GM18867 (cell line): ENCODE measurements around the gene C1orf159.
"Not testable (repeated sequence)": the region's sequence is repeated elsewhere in the genome, so short reads cannot be mapped to it uniquely, and the experiment has no call there.

Source experiments
- ATAC-seq: cut with Tn5 transposase; IDR thresholded peaks from one replicate; pipeline ENCODE4 v1.9.1; 2021; ENCODE audit warnings: mild to moderate bottlenecking, moderate library complexity; ENCODE audit not compliant: unreplicated experiment

The C1orf159 gene

GRCh38 chr1:1058088-1058905 lies 57.6 kb downstream of the C1orf159 start:
- no peak for ATAC-seq

GRCh38 chr1:1057769-1058087 lies 58.2 kb downstream of the C1orf159 start:
- not testable (repeated sequence) for ATAC-seq

- no peak for ATAC-seq
Observed at GRCh38 chr1:1055841-1056736, 59.8 kb downstream of the C1orf159 start.

- no peak for ATAC-seq
Observed at GRCh38 chr1:1054971-1055370, 60.9 kb downstream of the C1orf159 start.

GRCh38 chr1:1054099-1054700 lies 61.7 kb downstream of the C1orf159 start:
- no peak for ATAC-seq

- no peak for ATAC-seq
Observed at GRCh38 chr1:1053682-1054081, 62.2 kb downstream of the C1orf159 start.

GRCh38 chr1:1053022-1053421 lies 62.9 kb downstream of the C1orf159 start:
- no peak for ATAC-seq

- no peak for ATAC-seq
Observed at GRCh38 chr1:1052003-1052840, 63.7 kb downstream of the C1orf159 start.

- ATAC-seq, result no peak
Observed at GRCh38 chr1:1051127-1051810, 64.6 kb downstream of the C1orf159 start.

- ATAC-seq, result no peak
Observed at GRCh38 chr1:1050577-1051052, 65.3 kb downstream of the C1orf159 start.

- no peak for ATAC-seq
Observed at GRCh38 chr1:1049318-1050165, 66.3 kb downstream of the C1orf159 start.

GRCh38 chr1:1048765-1049164 lies 67.1 kb downstream of the C1orf159 start:
- no peak for ATAC-seq

- ATAC-seq, result no peak
Observed at GRCh38 chr1:1047963-1048362, 67.9 kb downstream of the C1orf159 start.

- ATAC-seq, result no peak
Observed at GRCh38 chr1:1047407-1047806, 68.5 kb downstream of the C1orf159 start.

- no peak for ATAC-seq
Observed at GRCh38 chr1:1046767-1047166, 69.1 kb downstream of the C1orf159 start.

GRCh38 chr1:1046243-1046642 lies 69.6 kb downstream of the C1orf159 start:
- ATAC-seq, result no peak

GRCh38 chr1:1045129-1045528 lies 70.8 kb downstream of the C1orf159 start:
- ATAC-seq, result no peak

- no peak for ATAC-seq
Observed at GRCh38 chr1:1044455-1045078, 71.3 kb downstream of the C1orf159 start.

- ATAC-seq, result no peak
Observed at GRCh38 chr1:1043921-1044320, 72.0 kb downstream of the C1orf159 start.
